Measurements from ENCODE around the gene OR11L1.

GRCh38 chr1:247865416-247865815 is 23.7 kb upstream of the OR11L1 start:
- no peak for TF ChIP-seq ELK4 (IDR thresholded peaks at IDR 0.05; ENCODE audit: borderline replicate concordance, low read depth, low read length)
- TF ChIP-seq CTCF (tag by site-specific recombination; IDR thresholded peaks at IDR 0.05): no peak
- TF ChIP-seq ZNF121 (tag by site-specific recombination; IDR thresholded peaks at IDR 0.05): no peak
- TF ChIP-seq TCF7L2 (IDR thresholded peaks at IDR 0.05; ENCODE audit: borderline replicate concordance, low read depth, low read length): no peak
- no peak for TF ChIP-seq ZNF311 (tag by site-specific recombination; IDR thresholded peaks at IDR 0.05; ENCODE audit: borderline replicate concordance)

All from HEK293 (cell line).